ENCODE results near the gene ZNF544. TPM values are rescaled to one million over a fixed set of nuclear protein-coding genes. Genes with fewer than 3 reads are reported as not detected.
A peak's percentile ranks its signal among the peaks of the same experiment; 100 is the strongest.

The ZNF544 gene
- total and polyA plus RNA-seq, 2 donors from 2014 or later, result 19.4 to 39.3 TPM

- peaks cover 0 to 10% (median 6%) of the 10 kb centered on the region in 3 donors for H3K4me1 ChIP-seq (ENCODE audit: control insufficient read depth in 2 of 3, insufficient read depth in 2 of 3, low read depth in 1 of 3, low read length in 3 of 3)
- DNase-seq, result peak; percentile 99
- FAIRE-seq, result peak; percentile 62
- no peaks in the 10 kb centered on the region for H3K27me3 ChIP-seq (ENCODE audit: control insufficient read depth, insufficient read depth, low read length)
- H3K4me3 ChIP-seq (ENCODE audit: low read length in 3 of 3), result peak within 1 kb of the TSS; percentile 83 to 92 (median 87)
- peak within 1 kb of the TSS; percentile 79 to 89 for H3K27ac ChIP-seq (ENCODE audit: low read depth in 2 of 2, low read length in 2 of 2)
- peak within 1 kb of the TSS; percentile 58 to 77 (median 74) for H3K9ac ChIP-seq (ENCODE audit: low read length in 3 of 3)
- peaks cover 3 to 5% (median 5%) of the 10 kb centered on the region in 3 donors for H3K9me3 ChIP-seq (ENCODE audit: control insufficient read depth in 2 of 3, insufficient read depth in 1 of 3, low read length in 3 of 3)
- peaks cover 0 to 9% (median 8%) of the 10 kb centered on the region in 3 donors for H3K36me3 ChIP-seq (ENCODE audit: control insufficient read depth in 2 of 3, insufficient read depth in 3 of 3, low read length in 3 of 3)
- intact Hi-C loops (cut with DNase I), result no loop called here
- TF ChIP-seq CTCF (IDR thresholded peaks at IDR 0.05; ENCODE audit: borderline replicate concordance, extremely low read depth, insufficient read depth), result peak; percentile 4
Observed at GRCh38 chr19:58278541-58279041, 49.9 kb downstream of the ZNF544 start, which contains the start of gene ZNF8. Gene ZNF8 (plus strand): TSS chr19:58278955. CDS start chr19:58279082, 127 bp downstream.

- FAIRE-seq (no peak), DNase-seq (peak; percentile 73 to 95 (median 85))
- peak overlapping the region; percentile 83 to 92 (median 87) for H3K4me3 ChIP-seq (ENCODE audit: low read length in 3 of 3)
- TF ChIP-seq CTCF (IDR thresholded peaks at IDR 0.05; ENCODE audit: borderline replicate concordance, extremely low read depth, insufficient read depth), result no peak
- peaks cover 2 to 4% (median 3%) of the 10 kb centered on the region in 3 donors for H3K9me3 ChIP-seq (ENCODE audit: control insufficient read depth in 2 of 3, insufficient read depth in 1 of 3, low read length in 3 of 3)
- intact Hi-C loops (cut with DNase I), result no loop called here
- peaks cover 0 to 8% (median 8%) of the 10 kb centered on the region in 3 donors for H3K36me3 ChIP-seq (ENCODE audit: control insufficient read depth in 2 of 3, insufficient read depth in 3 of 3, low read length in 3 of 3)
- H3K4me1 ChIP-seq (ENCODE audit: control insufficient read depth in 2 of 3, insufficient read depth in 2 of 3, low read depth in 1 of 3, low read length in 3 of 3), result peaks cover 0 to 10% (median 6%) of the 10 kb centered on the region in 3 donors
- peak overlapping the region; percentile 79 to 89 for H3K27ac ChIP-seq (ENCODE audit: low read depth in 2 of 2, low read length in 2 of 2)
- H3K9ac ChIP-seq (ENCODE audit: low read length in 3 of 3), result peak overlapping the region; percentile 45 to 77 (median 71)
- no peaks in the 10 kb centered on the region for H3K27me3 ChIP-seq (ENCODE audit: control insufficient read depth, insufficient read depth, low read length)
Observed at GRCh38 chr19:58279042-58279924, 50.6 kb downstream of the ZNF544 start.

GRCh38 chr19:58279925-58280316 is 51.2 kb downstream of the ZNF544 start:
- H3K27ac ChIP-seq (ENCODE audit: low read depth in 2 of 2, low read length in 2 of 2), result no peak overlapping the region
- no peaks in the 10 kb centered on the region for H3K27me3 ChIP-seq (ENCODE audit: control insufficient read depth, insufficient read depth, low read length)
- no peak for FAIRE-seq
- H3K4me1 ChIP-seq (ENCODE audit: control insufficient read depth in 2 of 3, insufficient read depth in 2 of 3, low read depth in 1 of 3, low read length in 3 of 3), result peaks cover 0 to 10% (median 6%) of the 10 kb centered on the region in 3 donors
- H3K4me3 ChIP-seq (ENCODE audit: low read length in 3 of 3), result peak overlapping the region; percentile 83 to 92 (median 87)
- peaks cover 0 to 4% (median 2%) of the 10 kb centered on the region in 3 donors for H3K36me3 ChIP-seq (ENCODE audit: control insufficient read depth in 2 of 3, insufficient read depth in 3 of 3, low read length in 3 of 3)
- peaks cover 0 to 1% (median 0%) of the 10 kb centered on the region in 3 donors for H3K9me3 ChIP-seq (ENCODE audit: control insufficient read depth in 2 of 3, insufficient read depth in 1 of 3, low read length in 3 of 3)
- no peak for TF ChIP-seq CTCF (IDR thresholded peaks at IDR 0.05; ENCODE audit: borderline replicate concordance, extremely low read depth, insufficient read depth)
- intact Hi-C loops (cut with DNase I), result no loop called here
- DNase-seq, result no peak
- peak overlapping the region in 1 of 3 donors; percentile 77 for H3K9ac ChIP-seq (ENCODE audit: low read length in 3 of 3)
